A549 (cell line): Measurements from ENCODE around the gene JMJD4. TPM values are rescaled to one million over a fixed set of nuclear protein-coding genes. Genes with fewer than 3 reads are reported as not detected.

Experiments
- polyA plus RNA-seq, 4 experiments: library from polyadenylated mRNA; depleted of rRNA in 3 of 4; stranded (reverse); fragments of >200 nt; fragmentation: RNase III in 1 of 4; extraction: RNeasy Plus Mini Kit Qiagen cat#74134 plus additional on column Dnase treatment in 1 of 4; gene quantifications; 2 replicates in 3 of 4; 3 replicates in 1 of 4; pipeline ENCODE4 v1.2.3, GENCODE V29; 2011 to 2017

Gene JMJD4
- polyA plus RNA-seq, 2 of the 4 experiments (the other 2 are of a cell fraction) = 18.8 to 21.2 TPM

Other genes starting within 250 kb of the JMJD4 start
- 6.5 and 6.9 TPM in 2 replicates for gene ZNF678, start 171.7 kb downstream of the JMJD4 start, polyA plus RNA-seq (2011; rRNA removed)
- gene ZNF678, start 171.7 kb downstream of the JMJD4 start, polyA plus RNA-seq (2017; fragmentation: RNase III; extraction: RNeasy Plus Mini Kit Qiagen cat#74134 plus additional on column Dnase treatment) = 2.9 to 3.5 TPM (median 3.2 TPM) in 3 replicates
- gene SNAP47, start 133 bp upstream of the JMJD4 start, polyA plus RNA-seq (2011; rRNA removed) = 39.5 and 42.5 TPM in 2 replicates
- gene SNAP47, start 133 bp upstream of the JMJD4 start, polyA plus RNA-seq (2017; fragmentation: RNase III; extraction: RNeasy Plus Mini Kit Qiagen cat#74134 plus additional on column Dnase treatment) = 26.7 to 29.6 TPM (median 29.6 TPM) in 3 replicates
- not detected in 2 replicates for gene PRSS38, start 80.4 kb upstream of the JMJD4 start, polyA plus RNA-seq (2011; rRNA removed)
- not detected in 3 replicates for gene PRSS38, start 80.4 kb upstream of the JMJD4 start, polyA plus RNA-seq (2017; fragmentation: RNase III; extraction: RNeasy Plus Mini Kit Qiagen cat#74134 plus additional on column Dnase treatment)
- gene WNT9A, start 212.6 kb upstream of the JMJD4 start, polyA plus RNA-seq (2011; rRNA removed) = 0.75 and 0.86 TPM in 2 replicates
- 1.2 TPM in 3 replicates for gene WNT9A, start 212.6 kb upstream of the JMJD4 start, polyA plus RNA-seq (2017; fragmentation: RNase III; extraction: RNeasy Plus Mini Kit Qiagen cat#74134 plus additional on column Dnase treatment)